GM19238 (cell line): Measurements from ENCODE around the gene TBCD.

Experiments used
- DNase-seq: peaks from one replicate; pipeline ENCODE4 v3.0.0; 2011; ENCODE audit warnings: low spot score; ENCODE audit not compliant: insufficient read length

TBCD gene

DNA sequence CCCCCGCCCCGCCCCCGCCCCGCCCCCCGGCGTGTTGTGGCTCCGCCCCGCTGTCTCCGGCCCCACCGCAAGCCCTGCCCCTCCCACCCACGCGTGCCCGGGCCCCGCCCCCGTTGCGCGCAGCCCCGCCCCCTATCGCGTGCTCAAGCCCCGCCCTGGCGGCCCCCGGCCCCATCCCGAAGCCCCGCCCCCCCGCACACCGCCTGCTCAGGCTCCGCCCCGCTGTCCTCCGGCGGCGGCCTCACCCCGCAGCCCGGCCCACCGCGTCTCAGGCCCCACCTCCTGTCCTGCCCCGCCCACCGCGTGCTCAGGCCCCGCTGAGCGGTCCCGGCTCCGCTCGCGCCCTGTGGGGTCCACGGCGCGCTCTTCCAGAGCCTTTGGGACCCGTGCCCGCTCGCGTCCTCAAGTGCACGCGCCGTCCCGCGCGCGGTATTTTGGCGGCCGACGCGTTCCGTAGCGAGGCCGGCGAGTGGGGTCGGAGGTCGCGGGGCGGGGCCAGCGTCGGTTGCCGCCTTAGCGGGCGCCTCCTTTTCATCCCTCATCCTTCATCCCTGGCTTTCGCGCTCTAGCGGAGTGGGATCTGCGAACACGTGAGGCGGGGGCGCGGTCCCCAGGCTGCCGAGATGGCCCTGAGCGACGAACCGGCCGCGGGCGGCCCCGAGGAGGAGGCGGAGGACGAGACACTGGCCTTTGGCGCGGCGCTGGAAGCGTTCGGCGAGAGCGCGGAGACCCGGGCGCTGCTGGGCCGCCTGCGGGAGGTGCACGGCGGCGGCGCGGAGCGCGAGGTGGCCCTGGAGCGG, at the start of gene TBCD:
TBCD (plus strand) TSS at position 495 of the 800 bp plus-strand sequence; CDS start at position 624, 129 bp downstream.
- DNase-seq = peak; percentile 96

DNA sequence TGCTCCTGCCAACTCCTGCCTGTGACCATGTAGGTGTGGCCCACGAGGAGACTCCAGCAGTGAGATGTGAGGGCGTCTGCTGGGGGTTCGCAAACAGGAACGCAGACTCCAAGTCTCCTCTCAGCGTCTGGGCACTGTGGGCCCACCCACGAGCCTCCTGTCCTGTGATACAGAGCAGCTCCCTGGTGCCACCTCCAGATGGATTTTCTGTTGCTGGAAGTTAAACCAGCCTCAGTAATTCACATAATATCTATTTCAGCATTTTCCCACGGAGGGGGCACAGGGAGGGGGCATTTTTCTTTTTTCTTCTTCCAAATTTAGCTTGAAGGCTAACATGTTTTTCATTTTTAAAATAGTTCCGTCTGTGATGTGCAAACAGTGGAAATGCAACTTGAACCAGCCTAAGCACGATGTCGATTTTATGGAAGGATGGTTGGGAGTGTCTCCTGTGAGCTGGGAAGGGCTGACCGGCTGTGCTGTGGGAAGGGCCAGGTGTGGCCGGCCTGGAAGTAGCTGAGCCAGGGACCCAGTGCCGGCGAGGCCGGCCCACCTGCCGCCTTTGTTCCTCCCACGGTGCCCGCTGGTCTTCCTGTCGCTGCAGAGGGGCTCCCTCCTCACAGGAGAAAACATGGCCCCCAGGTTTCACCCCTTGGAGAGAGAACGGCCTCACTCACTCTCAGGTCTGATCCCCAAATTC, 49.5 kb upstream of the TBCD start:
- DNase-seq = no peak

DNA sequence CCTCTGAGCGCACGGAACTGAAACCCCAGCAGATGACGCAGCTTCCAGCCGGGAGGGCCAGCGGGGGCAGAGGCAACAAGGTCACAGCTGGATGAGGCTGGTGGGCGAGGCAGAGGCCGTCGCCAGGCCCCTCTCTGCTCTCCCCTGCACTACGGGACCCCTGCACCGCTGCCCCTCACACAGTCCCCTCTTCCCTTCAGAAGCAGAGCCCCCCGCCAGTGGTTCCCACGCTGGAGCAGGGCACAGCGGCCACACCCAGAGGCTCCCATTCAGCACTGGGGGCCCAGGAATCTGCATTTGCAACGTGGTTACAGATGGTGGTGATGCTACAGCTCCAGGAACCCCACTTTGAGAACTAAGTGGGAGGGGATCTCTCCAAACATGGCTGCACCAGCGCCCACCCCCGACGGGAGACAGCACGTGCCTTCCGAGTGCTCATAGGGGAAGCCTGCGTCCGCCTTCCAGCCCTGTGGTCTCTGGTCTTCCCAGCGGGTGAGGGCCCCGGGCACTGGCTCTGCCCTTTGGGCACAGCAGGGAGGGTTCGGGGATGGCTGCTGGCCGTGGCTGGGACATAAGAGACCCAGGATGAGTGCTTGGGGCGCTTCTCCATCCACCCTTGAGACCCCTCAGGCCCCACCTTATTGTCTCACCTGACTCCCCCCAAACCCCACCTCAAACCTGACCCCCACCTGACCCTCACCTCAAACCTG, 48.7 kb upstream of the TBCD start:
- DNase-seq = no peak

GRCh38 chr17:82703935-82704865, 47.7 kb upstream of the TBCD start:
- DNase-seq = no peak

- DNase-seq = no peak
These were observed 47.0 kb upstream of the TBCD start for GRCh38 chr17:82704886-82705285.

- DNase-seq = no peak
These were observed 46.1 kb upstream of the TBCD start for GRCh38 chr17:82705756-82706155.

DNA sequence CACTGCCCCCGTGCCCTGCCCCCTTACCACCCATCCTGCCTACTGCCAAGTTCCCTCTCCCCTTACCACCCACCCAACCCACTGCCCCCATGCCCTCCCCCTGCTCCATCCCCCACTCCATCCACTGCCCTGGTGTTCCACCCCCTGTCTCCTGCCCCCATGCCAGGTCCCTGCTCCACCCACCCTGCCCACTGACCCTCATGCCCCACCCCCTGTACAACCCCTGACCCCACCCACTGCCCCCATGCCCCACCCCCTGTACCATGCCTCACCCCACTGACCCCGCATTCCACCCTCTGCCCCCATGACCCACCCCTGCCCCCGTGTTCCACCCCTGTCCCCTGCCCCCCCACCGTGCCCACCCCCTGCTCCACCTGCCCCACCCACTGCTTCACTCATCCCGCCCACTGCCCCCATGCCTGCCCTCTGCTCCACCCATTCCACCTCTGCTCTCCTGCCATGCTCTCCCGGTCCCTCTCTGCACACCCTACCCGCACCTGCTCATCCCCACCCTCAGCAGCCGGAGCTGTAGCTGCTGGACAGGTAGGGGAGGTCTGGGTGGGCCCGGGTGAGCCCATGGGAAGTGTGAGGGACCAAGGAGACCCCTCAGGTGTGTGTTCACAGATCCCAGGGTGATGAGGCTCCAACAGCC, 42.7 kb upstream of the TBCD start:
- no peak for DNase-seq

DNA sequence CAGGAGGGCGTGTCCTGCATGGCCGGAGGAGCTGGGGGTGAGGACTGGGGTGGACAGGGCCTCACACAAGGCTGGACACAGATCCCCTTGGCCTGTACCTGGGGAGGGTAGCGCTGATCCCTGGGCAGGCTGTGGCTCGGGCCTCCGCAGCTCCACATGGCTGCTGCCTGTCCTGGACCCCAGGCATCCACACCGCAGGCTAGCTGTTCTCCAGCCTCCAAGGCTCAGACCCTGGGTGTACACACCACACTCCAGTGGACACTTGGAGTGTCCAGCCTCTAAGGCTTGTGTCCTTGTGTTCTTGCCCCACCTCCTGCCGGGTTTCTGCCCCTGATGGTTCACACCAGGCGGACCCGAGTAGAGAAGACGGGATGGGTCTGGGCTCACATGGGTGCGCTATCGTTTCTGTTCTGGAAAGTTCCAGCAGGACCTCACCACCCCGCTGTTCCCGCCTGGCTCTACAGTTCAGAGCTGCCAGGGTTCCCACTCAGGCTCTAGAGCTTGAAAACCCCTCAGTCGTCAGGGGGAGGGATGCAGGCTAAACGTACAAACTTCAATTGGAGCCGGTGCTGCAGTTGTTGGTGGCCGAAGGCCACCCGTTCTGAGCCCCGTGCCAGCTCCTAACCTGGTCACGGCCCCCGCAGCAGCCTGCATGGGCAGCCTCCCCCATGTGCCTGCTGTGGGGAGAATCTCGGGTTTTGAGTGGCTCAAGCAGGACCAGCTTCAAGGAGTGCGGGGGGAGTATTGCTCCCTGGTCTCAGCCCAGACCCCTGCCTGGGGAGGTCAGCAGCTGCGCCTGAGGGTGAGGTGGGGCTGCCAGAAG, 42.0 kb upstream of the TBCD start:
- DNase-seq = no peak

GRCh38 chr17:82710499-82711232, 41.2 kb upstream of the TBCD start:
- no peak for DNase-seq

DNA sequence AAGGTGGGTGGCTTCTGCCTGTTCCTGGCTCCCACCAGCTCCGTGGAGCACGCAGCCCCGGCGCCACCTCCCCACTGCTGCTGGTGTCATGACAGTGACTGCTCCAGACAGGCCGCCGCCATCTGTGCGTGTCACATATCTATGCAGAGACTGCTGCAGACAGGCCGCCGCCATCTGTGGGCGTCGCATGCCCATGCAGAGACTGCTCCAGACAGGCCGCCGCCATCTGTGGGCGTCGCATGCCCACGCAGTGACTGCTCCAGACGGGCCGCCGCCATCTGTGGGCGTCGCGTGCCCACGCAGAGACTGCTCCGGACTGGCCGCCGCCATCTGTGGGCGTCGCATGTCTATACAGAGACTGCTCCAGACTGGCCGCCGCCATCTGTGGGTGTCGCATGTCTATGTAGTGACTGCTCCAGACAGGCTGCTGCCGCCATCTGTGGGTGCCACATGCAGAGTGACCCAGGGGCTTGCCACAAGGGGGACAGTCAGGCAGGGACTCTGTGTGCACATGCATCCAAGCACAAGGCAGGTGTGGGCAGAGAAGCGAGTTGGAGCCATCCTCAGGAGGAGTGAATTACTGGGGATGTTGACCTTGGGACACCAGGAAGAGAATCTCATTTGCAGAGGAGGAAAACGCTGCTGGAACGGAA, 38.7 kb upstream of the TBCD start:
- DNase-seq = no peak

- peak; percentile 100 for DNase-seq
These were observed 35.5 kb upstream of the TBCD start, which contains the start of gene FN3KRP for GRCh38 chr17:82716203-82717010. FN3KRP (plus strand) TSS chr17:82716706; CDS start chr17:82716756, 50 bp downstream.

DNA sequence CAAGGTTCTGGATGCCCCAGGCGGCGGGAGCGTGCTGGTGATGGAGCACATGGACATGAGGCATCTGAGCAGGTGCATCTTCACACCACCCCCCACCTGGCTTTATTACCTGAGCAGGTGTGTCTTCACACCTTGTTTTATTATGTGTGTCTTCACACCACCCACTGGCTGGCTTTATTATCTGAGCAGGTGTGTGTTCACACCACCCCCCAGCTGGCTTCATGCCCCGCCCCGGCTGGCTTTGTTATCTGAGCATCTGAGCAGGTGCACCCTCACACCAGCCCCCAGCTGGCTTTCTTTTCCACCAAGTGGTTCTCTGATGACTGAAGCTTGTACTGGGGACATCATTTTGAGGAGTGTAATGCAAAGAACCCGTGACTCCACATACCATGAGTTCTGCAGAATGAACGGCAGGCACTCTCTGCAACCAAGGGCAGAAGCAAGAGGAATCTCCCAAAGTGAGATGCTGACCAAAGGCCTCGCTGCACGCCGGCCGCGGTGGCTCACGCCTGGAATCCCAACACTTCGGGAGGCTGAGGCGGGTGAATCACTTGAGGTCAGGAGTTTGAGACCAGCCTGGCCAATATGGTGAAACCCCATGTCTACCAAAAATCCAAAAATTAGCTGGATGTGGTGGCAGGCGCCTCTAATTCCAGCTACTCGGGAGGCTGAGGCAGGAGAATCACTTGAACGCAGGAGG, 32.7 kb upstream of the TBCD start:
- DNase-seq = no peak

- no peak for DNase-seq
These were observed 31.7 kb upstream of the TBCD start for GRCh38 chr17:82720204-82720603.

DNA sequence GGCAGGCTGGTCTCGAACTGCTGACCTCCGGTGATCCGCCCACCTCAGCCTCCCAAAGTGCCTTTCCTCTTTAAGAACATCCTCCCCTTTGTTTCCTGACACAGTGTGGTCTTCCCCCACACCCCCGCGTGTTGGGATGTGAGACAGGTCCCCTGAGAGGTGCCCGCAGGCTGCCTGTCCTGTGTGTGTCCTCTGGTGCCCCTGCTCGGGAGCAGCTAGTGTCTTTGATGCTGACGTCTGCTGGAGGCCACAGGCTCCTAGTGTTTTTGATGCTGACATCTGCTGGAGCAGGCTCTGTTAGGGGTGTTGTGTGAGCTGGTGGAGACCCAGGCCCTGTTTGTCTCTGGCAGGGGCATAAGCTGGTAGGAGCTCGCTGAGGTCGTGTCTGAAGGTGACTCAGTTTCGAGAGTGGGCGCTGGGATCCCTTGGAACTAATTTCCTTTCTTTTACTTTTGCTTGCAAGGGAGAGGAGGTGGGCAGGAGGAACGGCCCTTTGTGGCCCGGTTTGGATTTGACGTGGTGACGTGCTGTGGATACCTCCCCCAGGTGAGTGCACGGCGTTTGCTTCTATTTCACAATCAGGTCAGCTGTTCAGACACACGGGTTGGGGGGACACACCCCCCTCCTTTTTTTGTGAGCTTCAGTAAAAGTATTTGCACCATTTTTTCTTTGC, 29.4 kb upstream of the TBCD start:
- no peak for DNase-seq

GRCh38 chr17:82723169-82723807, 28.6 kb upstream of the TBCD start:
- no peak for DNase-seq

DNA sequence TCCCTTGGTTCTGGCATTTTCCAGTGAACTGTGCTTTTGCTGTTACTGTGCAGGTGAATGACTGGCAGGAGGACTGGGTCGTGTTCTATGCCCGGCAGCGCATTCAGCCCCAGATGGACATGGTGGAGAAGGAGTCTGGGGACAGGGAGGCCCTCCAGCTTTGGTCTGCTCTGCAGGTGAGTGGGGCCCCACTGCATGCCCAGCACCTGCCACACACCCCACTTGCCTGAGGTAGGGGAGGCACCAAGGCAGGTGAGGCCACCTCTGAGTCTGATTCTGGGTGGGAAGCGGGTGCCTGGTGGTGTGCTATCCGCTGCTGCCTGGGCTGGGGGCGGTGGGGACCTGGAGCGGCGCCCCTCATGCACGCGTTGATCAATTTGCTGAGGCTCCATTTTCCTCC, 25.4 kb upstream of the TBCD start:
- DNase-seq = no peak
